OCI-LY3 (cell line): Measurements from ENCODE around the gene ANAPC4.

Source experiments
- H2AFZ ChIP-seq: fragments of 200-600, 300-600 bp; shearing (Covaris generic); 2 replicates; pipeline ENCODE4 v1.6.0; 2014; ENCODE audit warnings: antibody characterized with exemption, low read depth, low read length
- H3K27ac ChIP-seq: fragments of 200-600, 300-600 bp; sonication (generic); 2 replicates; pipeline ENCODE4 v1.5.1; 2014; ENCODE audit warnings: mild to moderate bottlenecking, low read length, moderate library complexity, mixed read lengths
- H3K27me3 ChIP-seq: fragments of 200-600, 300-600 bp; sonication (generic); 2 replicates; pipeline ENCODE4 v1.6.1; 2014; ENCODE audit warnings: low read depth, low read length, mixed read lengths
- H3K36me3 ChIP-seq: fragments of 200-600, 300-600 bp; sonication (generic); replicated peaks from 2 replicates; pipeline ENCODE3; 2014; ENCODE audit warnings: low read depth, low read length, mixed read lengths
- H3K4me1 ChIP-seq: fragments of 300-600, 200-600 bp; sonication (generic); 2 replicates; pipeline ENCODE4 v1.6.1; 2014; ENCODE audit warnings: low read length, mixed read lengths
- H3K4me2 ChIP-seq: fragments of 200-600, 300-600 bp; sonication (generic); 2 replicates; pipeline ENCODE4 v1.6.1; 2014; ENCODE audit warnings: low read length, mixed read lengths
- H3K4me3 ChIP-seq: fragments of 300-600, 200-600 bp; sonication (generic); 2 replicates; pipeline ENCODE4 v1.5.1; 2014; ENCODE audit warnings: antibody characterized with exemption, mild to moderate bottlenecking, low read length, moderate library complexity
- H3K79me2 ChIP-seq: fragments of 300-600, 200-600 bp; shearing (Covaris generic); 2 replicates; pipeline ENCODE4 v1.6.1; 2014; ENCODE audit warnings: mild to moderate bottlenecking, low read length, mixed read lengths
- H3K9ac ChIP-seq: fragments of 300-600, 200-600 bp; shearing (Covaris generic); 2 replicates; pipeline ENCODE4 v1.6.0; 2014; ENCODE audit warnings: mild to moderate bottlenecking, low read length, moderate library complexity
- H3K9me3 ChIP-seq: fragments of 200-600, 300-600 bp; shearing (Covaris generic); 2 replicates; pipeline ENCODE4 v1.6.1; 2014; ENCODE audit warnings: low read length, mixed read lengths; ENCODE audit not compliant: insufficient read depth
- H4K20me1 ChIP-seq: fragments of 200-600, 300-600 bp; sonication (generic); 2 replicates; pipeline ENCODE4 v1.6.1; 2016; ENCODE audit warnings: low read length, mixed read lengths; ENCODE audit not compliant: insufficient read depth
- CTCF ChIP-seq: fragments of 200-600, 300-600 bp; sonication (generic); IDR thresholded peaks from 2 replicates; pipeline ENCODE4 v1.5.1; 2014; ENCODE audit warnings: antibody characterized with exemption, low read length, low read depth
- EZH2phosphoT487 ChIP-seq: fragments of 200-600 bp; shearing (Covaris generic); IDR thresholded peaks from 2 replicates; pipeline ENCODE4 v1.6.1; 2018; ENCODE audit warnings: antibody characterized with exemption, mixed run types, low read depth

Gene ANAPC4

GRCh38 chr4:25413261-25413660, 36.2 kb downstream of the ANAPC4 start:
- Histone ChIP-seq H3K9me3 (no peaks in the 10 kb centered on the region), H2AFZ (no peak overlapping the region), H3K9ac (no peak overlapping the region), H3K27ac (no peak overlapping the region), H3K4me1 (no peaks in the 10 kb centered on the region), H3K79me2 (no peaks in the 10 kb centered on the region), H4K20me1 (no peaks in the 10 kb centered on the region), H3K4me3 (no peak overlapping the region), H3K4me2 (no peak overlapping the region), H3K27me3 (no peaks in the 10 kb centered on the region), H3K36me3 (peaks cover 20% of the 10 kb centered on the region)
- no peak for TF ChIP-seq CTCF
- no peak for TF ChIP-seq EZH2phosphoT487

- no peak for TF ChIP-seq EZH2phosphoT487
- no peak for TF ChIP-seq CTCF
- Histone ChIP-seq H3K4me2 (no peak overlapping the region), H3K36me3 (peaks cover 7% of the 10 kb centered on the region), H3K9ac (no peak overlapping the region), H3K27me3 (no peaks in the 10 kb centered on the region), H3K4me1 (no peaks in the 10 kb centered on the region), H2AFZ (no peak overlapping the region), H3K27ac (no peak overlapping the region), H3K4me3 (no peak overlapping the region), H3K9me3 (no peaks in the 10 kb centered on the region), H4K20me1 (no peaks in the 10 kb centered on the region), H3K79me2 (no peaks in the 10 kb centered on the region)
Observed at GRCh38 chr4:25417014-25417413, 40.0 kb downstream of the ANAPC4 start.

- Histone ChIP-seq H3K36me3 (peaks cover 8% of the 10 kb centered on the region), H4K20me1 (no peaks in the 10 kb centered on the region), H3K9me3 (no peaks in the 10 kb centered on the region), H3K4me1 (no peaks in the 10 kb centered on the region), H3K27ac (no peak overlapping the region), H3K4me2 (no peak overlapping the region), H2AFZ (no peak overlapping the region), H3K4me3 (no peak overlapping the region), H3K9ac (no peak overlapping the region), H3K79me2 (no peaks in the 10 kb centered on the region), H3K27me3 (no peaks in the 10 kb centered on the region)
- TF ChIP-seq CTCF (no peak), EZH2phosphoT487 (no peak)
Observed at GRCh38 chr4:25420931-25421330, 43.9 kb downstream of the ANAPC4 start.

- no peak for TF ChIP-seq EZH2phosphoT487
- TF ChIP-seq CTCF, result no peak
- Histone ChIP-seq H3K4me1 (no peaks in the 10 kb centered on the region), H4K20me1 (no peaks in the 10 kb centered on the region), H3K4me2 (no peak overlapping the region), H3K27ac (no peak overlapping the region), H3K27me3 (no peaks in the 10 kb centered on the region), H3K79me2 (no peaks in the 10 kb centered on the region), H2AFZ (no peak overlapping the region), H3K36me3 (peaks cover 8% of the 10 kb centered on the region), H3K4me3 (no peak overlapping the region), H3K9me3 (no peaks in the 10 kb centered on the region), H3K9ac (no peak overlapping the region)
Observed at GRCh38 chr4:25421816-25422525, 44.9 kb downstream of the ANAPC4 start.
